CD4-positive, alpha-beta T cell treated with Interleukin-2 at 100 ng/mL for 4 hours (primary cell): ENCODE measurements around the gene TRIM8.

Experiments
- DNase-seq: peaks from one replicate; pipeline ENCODE4 v3.0.0-alpha.2; 2020; ENCODE audit warnings: low spot score

TRIM8 gene

GRCh38 chr10:102616066-102616770 lies 28.1 kb upstream of the TRIM8 start:
- DNase-seq, result no peak

- DNase-seq, result no peak
These were observed 27.2 kb upstream of the TRIM8 start for GRCh38 chr10:102617041-102617440.

- DNase-seq, result no peak
These were observed 26.5 kb upstream of the TRIM8 start for GRCh38 chr10:102617816-102618215.

GRCh38 chr10:102619281-102619981 lies 24.8 kb upstream of the TRIM8 start:
- no peak for DNase-seq

- no peak for DNase-seq
These were observed 24.1 kb upstream of the TRIM8 start for GRCh38 chr10:102620138-102620590.

GRCh38 chr10:102620591-102621442 lies 23.5 kb upstream of the TRIM8 start:
- DNase-seq, result no peak

GRCh38 chr10:102621443-102622325 lies 22.6 kb upstream of the TRIM8 start:
- DNase-seq, result no peak

GRCh38 chr10:102624094-102624493 lies 20.2 kb upstream of the TRIM8 start:
- no peak for DNase-seq

- no peak for DNase-seq
These were observed 19.3 kb upstream of the TRIM8 start for GRCh38 chr10:102624751-102625645.

- DNase-seq, result no peak
These were observed 18.1 kb upstream of the TRIM8 start for GRCh38 chr10:102626026-102626685.

- DNase-seq, result no peak
These were observed 17.0 kb upstream of the TRIM8 start for GRCh38 chr10:102627291-102627735.

GRCh38 chr10:102627736-102628293 lies 16.5 kb upstream of the TRIM8 start:
- DNase-seq, result no peak

- no peak for DNase-seq
These were observed 15.8 kb upstream of the TRIM8 start for GRCh38 chr10:102628451-102628911.

GRCh38 chr10:102629661-102630614 lies 14.3 kb upstream of the TRIM8 start:
- no peak for DNase-seq

GRCh38 chr10:102630663-102631062 lies 13.6 kb upstream of the TRIM8 start:
- DNase-seq, result no peak

GRCh38 chr10:102631525-102632393 lies 12.5 kb upstream of the TRIM8 start:
- DNase-seq, result no peak

GRCh38 chr10:102632394-102633111 lies 11.7 kb upstream of the TRIM8 start:
- DNase-seq, result no peak
